ENCODE data around the gene FSTL3.

- TF ChIP-seq CTCF (conservative IDR thresholded peaks at IDR 0.05) = no peak
- TF ChIP-seq EZH2 (IDR thresholded peaks at IDR 0.05; ENCODE audit: low read depth) = no peak
Observed at GRCh38 chr19:715347-715746, 39.2 kb downstream of the FSTL3 start.

All from PC-9 (cell line).